ENCODE data around the gene TMEM30A. TPM values are rescaled to one million over a fixed set of nuclear protein-coding genes. Genes with fewer than 3 reads are reported as not detected.

Gene TMEM30A
- total RNA-seq, 2 experiments from 2014 or later = 39.7 to 39.9 TPM

- DNase-seq (no peak), ATAC-seq (no peak)
- intact Hi-C loops (cut with micrococcal nuclease) = no loop called here
- Mint-ChIP-seq H3K4me1 (ENCODE audit: low read depth) (no peaks in the 10 kb centered on the region), H3K27ac (no peak overlapping the region), H3K27me3 (peaks cover 14% of the 10 kb centered on the region), H3K4me3 (no peak overlapping the region), H3K36me3 (ENCODE audit: low read depth) (no peaks in the 10 kb centered on the region), H3K9me3 (no peaks in the 10 kb centered on the region)
- POLR2A ChIA-PET = no interaction called here
- TF ChIP-seq CTCF (IDR thresholded peaks at IDR 0.05) = no peak
- CTCF ChIA-PET = no interaction called here
These were observed 42.1 kb upstream of the TMEM30A start for GRCh38 chr6:75326557-75327258.

- no peak for DNase-seq
- H3K4me3 Mint-ChIP-seq = no peak overlapping the region
- ChIA-PET CTCF (no interaction called here), POLR2A (no interaction called here)
- no peak for TF ChIP-seq CTCF (IDR thresholded peaks at IDR 0.05)
- H3K4me1 Mint-ChIP-seq (ENCODE audit: low read depth) = no peaks in the 10 kb centered on the region
- H3K36me3 Mint-ChIP-seq (ENCODE audit: low read depth) = no peaks in the 10 kb centered on the region
- no peak for ATAC-seq
- H3K27me3 Mint-ChIP-seq = peaks cover 30% of the 10 kb centered on the region
- no peaks in the 10 kb centered on the region for H3K9me3 Mint-ChIP-seq
- intact Hi-C loops (cut with micrococcal nuclease) = no loop called here
- no peak overlapping the region for H3K27ac Mint-ChIP-seq
These were observed 34.3 kb upstream of the TMEM30A start for GRCh38 chr6:75318900-75319299.

- H3K4me1 Mint-ChIP-seq (ENCODE audit: low read depth) = no peaks in the 10 kb centered on the region
- POLR2A ChIA-PET = no interaction called here
- H3K27me3 Mint-ChIP-seq = peaks cover 37% of the 10 kb centered on the region
- intact Hi-C loops (cut with micrococcal nuclease) = no loop called here
- no peak for DNase-seq
- no peak overlapping the region for H3K27ac Mint-ChIP-seq
- no peaks in the 10 kb centered on the region for H3K36me3 Mint-ChIP-seq (ENCODE audit: low read depth)
- CTCF ChIA-PET = interaction anchor here (0.9 to 1.6 kb wide), 2 partner anchors 14 to 18 kb away, joined by 3 to 5 read pairs; no protein-coding TSS in a partner anchor
- no peak for ATAC-seq
- no peak overlapping the region for H3K4me3 Mint-ChIP-seq
- no peak for TF ChIP-seq CTCF (IDR thresholded peaks at IDR 0.05)
- no peaks in the 10 kb centered on the region for H3K9me3 Mint-ChIP-seq
These were observed 33.1 kb upstream of the TMEM30A start for GRCh38 chr6:75317503-75318206.

- no peak for ATAC-seq
- H3K36me3 Mint-ChIP-seq (ENCODE audit: low read depth) = no peaks in the 10 kb centered on the region
- H3K9me3 Mint-ChIP-seq = no peaks in the 10 kb centered on the region
- no peak for DNase-seq
- H3K27me3 Mint-ChIP-seq = peaks cover 38% of the 10 kb centered on the region
- ChIA-PET CTCF (interaction anchor here (1.4 kb wide), 1 partner anchor 11 kb away, joined by 5 read pairs; no protein-coding TSS in a partner anchor), POLR2A (no interaction called here)
- no peak for TF ChIP-seq CTCF (IDR thresholded peaks at IDR 0.05)
- H3K4me3 Mint-ChIP-seq = no peak overlapping the region
- intact Hi-C loops (cut with micrococcal nuclease) = no loop called here
- H3K4me1 Mint-ChIP-seq (ENCODE audit: low read depth) = no peaks in the 10 kb centered on the region
- no peak overlapping the region for H3K27ac Mint-ChIP-seq
These were observed 31.4 kb upstream of the TMEM30A start for GRCh38 chr6:75315978-75316377.

Data from activated CD8-positive, alpha-beta T cell treated with anti-CD3 and anti-CD28 coated beads for 36 hours (primary cell).